Measurements from ENCODE around the gene DTNB.
A peak's percentile ranks its signal among the peaks of the same experiment; 100 is the strongest.

DTNB gene

GRCh38 chr2:25619185-25619584, 54.2 kb downstream of the DTNB start:
- TF ChIP-seq CTCF (conservative IDR thresholded peaks at IDR 0.05; ENCODE audit: low read depth, low read length), result no peak
- DNase-seq (ENCODE audit: low read depth), result no peak
- H3K4me3 ChIP-seq (ENCODE audit: low read depth, low read length), result no peak overlapping the region

- peak; percentile 78 for DNase-seq (ENCODE audit: low read depth)
- no peak for TF ChIP-seq CTCF (conservative IDR thresholded peaks at IDR 0.05; ENCODE audit: low read depth, low read length)
- H3K4me3 ChIP-seq (ENCODE audit: low read depth, low read length), result no peak overlapping the region
Observed at GRCh38 chr2:25618676-25619075, 54.7 kb downstream of the DTNB start.

- DNase-seq (ENCODE audit: low read depth), result peak; percentile 91
- peak overlapping the region; percentile 19 for H3K4me3 ChIP-seq (ENCODE audit: low read depth, low read length)
- no peak for TF ChIP-seq CTCF (conservative IDR thresholded peaks at IDR 0.05; ENCODE audit: low read depth, low read length)
Observed at GRCh38 chr2:25617948-25618646, 55.3 kb downstream of the DTNB start.

GRCh38 chr2:25615920-25616319, 57.5 kb downstream of the DTNB start:
- no peak for TF ChIP-seq CTCF (conservative IDR thresholded peaks at IDR 0.05; ENCODE audit: low read depth, low read length)
- DNase-seq (ENCODE audit: low read depth), result peak; percentile 13
- no peak overlapping the region for H3K4me3 ChIP-seq (ENCODE audit: low read depth, low read length)

- H3K4me3 ChIP-seq (ENCODE audit: low read depth, low read length), result no peak overlapping the region
- no peak for TF ChIP-seq CTCF (conservative IDR thresholded peaks at IDR 0.05; ENCODE audit: low read depth, low read length)
- DNase-seq (ENCODE audit: low read depth), result no peak
Observed at GRCh38 chr2:25615386-25615785, 58.0 kb downstream of the DTNB start.

GRCh38 chr2:25614711-25615110, 58.7 kb downstream of the DTNB start:
- H3K4me3 ChIP-seq (ENCODE audit: low read depth, low read length), result no peak overlapping the region
- no peak for TF ChIP-seq CTCF (conservative IDR thresholded peaks at IDR 0.05; ENCODE audit: low read depth, low read length)
- peak; percentile 46 for DNase-seq (ENCODE audit: low read depth)

- TF ChIP-seq CTCF (conservative IDR thresholded peaks at IDR 0.05; ENCODE audit: low read depth, low read length), result no peak
- no peak overlapping the region for H3K4me3 ChIP-seq (ENCODE audit: low read depth, low read length)
- DNase-seq (ENCODE audit: low read depth), result no peak
Observed at GRCh38 chr2:25608718-25609117, 64.7 kb downstream of the DTNB start.

Data from choroid plexus epithelial cell (primary cell).